PFSK-1 (cell line): ENCODE data around the gene NOL6.

ENCODE experiments used
- POLR2AphosphoS5 ChIP-seq: IDR thresholded peaks from 2 replicates; pipeline ENCODE4 v1.6.1; 2012; ENCODE audit warnings: low read depth, mild to moderate bottlenecking, control low read depth, low read length, moderate library complexity
- REST ChIP-seq, 2 experiments: IDR thresholded peaks; 2 replicates each; pipeline versions ENCODE4 v1.6.1 to v1.8.0; 2011 to 2012; ENCODE audit warnings: low read depth in 2 of 2, low read length in 2 of 2, control low read depth in 1 of 2, inconsistent platforms in 1 of 2, mild to moderate bottlenecking in 1 of 2, moderate library complexity in 1 of 2; ENCODE audit not compliant: insufficient read depth in 1 of 2
- TAF1 ChIP-seq: IDR thresholded peaks from 2 replicates; pipeline ENCODE4 v1.6.1; 2012; ENCODE audit warnings: low read length, control low read depth, borderline replicate concordance; ENCODE audit not compliant: insufficient read depth

GRCh38 chr9:33430942-33431341 lies 42.8 kb downstream of the NOL6 start:
- TF ChIP-seq TAF1 (no peak), POLR2AphosphoS5 (no peak), REST (IDR thresholded peaks at IDR 0.05; ENCODE audit: insufficient read depth in 1 of 2, low read depth in 2 of 2, low read length in 2 of 2) (no peak)
